Hepatocyte (in vitro differentiated cells): Measurements from ENCODE around the gene DCAF17. TPM values are rescaled to one million over a fixed set of nuclear protein-coding genes. Genes with fewer than 3 reads are reported as not detected.

Experiments used
- DNase-seq: peaks from one replicate; pipeline ENCODE4 v3.0.0-alpha.2; 2016; ENCODE audit warnings: low spot score
- H2AFZ ChIP-seq: fragments of 200-600 bp; sonication (generic); 2 replicates; pipeline ENCODE4 v1.6.0; 2016; ENCODE audit warnings: antibody characterized with exemption, mild to moderate bottlenecking
- H3K27ac ChIP-seq: fragments of 200-600 bp; sonication (generic); 2 replicates; pipeline ENCODE4 v1.5.1; 2016; ENCODE audit warnings: mild to moderate bottlenecking
- H3K27me3 ChIP-seq: fragments of 200-600 bp; sonication (generic); 2 replicates; pipeline ENCODE4 v1.6.1; 2016
- H3K36me3 ChIP-seq: fragments of 200-600 bp; sonication (generic); replicated peaks from 2 replicates; pipeline ENCODE4 v1.5.1; 2016; ENCODE audit warnings: low read depth; ENCODE audit not compliant: insufficient read depth
- H3K4me1 ChIP-seq: fragments of 200-600 bp; sonication (generic); 2 replicates; pipeline ENCODE4 v1.5.1; 2016; ENCODE audit warnings: mild to moderate bottlenecking, moderate library complexity; ENCODE audit not compliant: insufficient read depth
- H3K4me2 ChIP-seq: fragments of 200-600 bp; sonication (generic); 2 replicates; pipeline ENCODE4 v1.6.0; 2016
- H3K4me3 ChIP-seq: fragments of 200-600 bp; sonication (generic); 2 replicates; pipeline ENCODE4 v1.5.1; 2016; ENCODE audit warnings: mild to moderate bottlenecking
- H3K79me2 ChIP-seq: fragments of 200-600 bp; sonication (generic); 2 replicates; pipeline ENCODE4 v1.6.0; 2017; ENCODE audit warnings: mild to moderate bottlenecking
- H3K9me2 ChIP-seq: fragments of 200-600 bp; sonication (generic); replicated peaks from 2 replicates; pipeline ENCODE4 v1.6.0; 2017; ENCODE audit warnings: mild to moderate bottlenecking; ENCODE audit not compliant: insufficient read depth
- H3K9me3 ChIP-seq: fragments of 200-600 bp; sonication (generic); 2 replicates; pipeline ENCODE4 v1.5.1; 2016; ENCODE audit warnings: low read depth, mild to moderate bottlenecking
- H4K20me1 ChIP-seq: fragments of 200-600 bp; sonication (generic); 2 replicates; pipeline ENCODE4 v1.6.0; 2016; ENCODE audit warnings: mild to moderate bottlenecking; ENCODE audit not compliant: insufficient read depth, poor library complexity, severe bottlenecking
- CTCF ChIP-seq: fragments of 200-600 bp; sonication (generic); IDR thresholded peaks from 2 replicates; pipeline ENCODE4 v1.5.1; 2016; ENCODE audit warnings: antibody characterized with exemption, mild to moderate bottlenecking; ENCODE audit not compliant: poor library complexity
- EZH2 ChIP-seq: fragments of 200-600 bp; sonication (generic); IDR thresholded peaks from 2 replicates; pipeline ENCODE4 v1.6.1; 2016; ENCODE audit warnings: antibody characterized with exemption, mild to moderate bottlenecking, borderline replicate concordance
- EZH2phosphoT487 ChIP-seq: fragments of 200-600 bp; sonication (generic); IDR thresholded peaks from one replicate; pipeline ENCODE4 v1.6.1; 2018; ENCODE audit warnings: antibody characterized with exemption, mild to moderate bottlenecking, low read depth, moderate library complexity; ENCODE audit not compliant: unreplicated experiment, severe bottlenecking
- WGBS: methylation state at CpG from one replicate; pipeline ENCODE4 v1.1.6; 2016; ENCODE audit warnings: low lambda C conversion rate; ENCODE audit errors: missing lambda C conversion rate; 5-methylcytosine and 5-hydroxymethylcytosine counted together
- polyA plus RNA-seq: library from polyadenylated mRNA; unstranded; fragments of >200 nt; fragmentation: Nextera tagmentation; extraction: Ambion mirVana; gene quantifications from 2 replicates; pipeline ENCODE4 v1.2.1, GENCODE V29; 2016
- total RNA-seq: library from RNA; depleted of rRNA; stranded (reverse); fragments of >200 nt; gene quantifications from 2 replicates; pipeline ENCODE4 v1.2.3, GENCODE V29; 2014

Gene DCAF17
- total and polyA plus RNA-seq, 2 experiments from 2014 or later, result 2.7 to 12.0 TPM

DNA sequence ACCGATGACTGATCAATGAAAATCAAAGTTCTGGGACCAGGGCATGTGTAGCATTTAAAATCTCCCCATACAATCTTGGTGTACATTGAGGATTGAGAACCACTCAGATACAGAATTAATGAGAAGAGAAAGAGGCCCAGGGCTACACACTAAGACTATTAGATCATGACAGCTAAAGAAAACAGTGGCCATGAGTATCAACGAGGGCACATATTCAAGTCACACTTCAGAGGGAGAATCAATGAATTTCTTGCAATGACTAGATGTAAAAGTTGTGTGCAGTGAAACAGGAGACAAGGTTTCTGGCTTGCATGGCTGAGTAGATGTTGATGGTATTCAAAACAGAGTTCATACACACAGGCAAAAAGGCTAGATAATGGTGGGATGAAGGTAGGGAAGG is 29.3 kb upstream of the DCAF17 start:
- H3K36me3 ChIP-seq, result no peaks in the 10 kb centered on the region
- no peaks in the 10 kb centered on the region for H3K27me3 ChIP-seq
- peaks cover 5% of the 10 kb centered on the region for H3K4me1 ChIP-seq
- no peaks in the 10 kb centered on the region for H3K9me2 ChIP-seq
- no peaks in the 10 kb centered on the region for H4K20me1 ChIP-seq
- TF ChIP-seq EZH2phosphoT487 (no peak), EZH2 (no peak), CTCF (no peak)
- no peak for DNase-seq
- H3K9me3 ChIP-seq, result no peaks in the 10 kb centered on the region
- H3K27ac ChIP-seq, result no peak overlapping the region
- no peak overlapping the region for H3K4me2 ChIP-seq
- H3K79me2 ChIP-seq, result peaks cover 43% of the 10 kb centered on the region
- 98% methylated on average over 2 of the region's 2 CpGs for WGBS
- H2AFZ ChIP-seq, result no peak overlapping the region
- no peak overlapping the region for H3K4me3 ChIP-seq

GRCh38 chr2:171405546-171405945 is 28.5 kb upstream of the DCAF17 start:
- H4K20me1 ChIP-seq, result no peaks in the 10 kb centered on the region
- H3K27me3 ChIP-seq, result no peaks in the 10 kb centered on the region
- H3K4me3 ChIP-seq, result no peak overlapping the region
- peaks cover 43% of the 10 kb centered on the region for H3K79me2 ChIP-seq
- no peaks in the 10 kb centered on the region for H3K9me3 ChIP-seq
- WGBS, result 97% methylated on average over 1 of the region's 1 CpG
- no peak overlapping the region for H3K4me2 ChIP-seq
- no peaks in the 10 kb centered on the region for H3K36me3 ChIP-seq
- no peaks in the 10 kb centered on the region for H3K9me2 ChIP-seq
- TF ChIP-seq EZH2, result no peak
- no peak for TF ChIP-seq CTCF
- TF ChIP-seq EZH2phosphoT487, result no peak
- H3K4me1 ChIP-seq, result peaks cover 13% of the 10 kb centered on the region
- no peak overlapping the region for H2AFZ ChIP-seq
- no peak for DNase-seq
- H3K27ac ChIP-seq, result no peak overlapping the region

GRCh38 chr2:171406044-171406443 is 28.0 kb upstream of the DCAF17 start:
- no peak for TF ChIP-seq EZH2phosphoT487
- no peak for TF ChIP-seq EZH2
- TF ChIP-seq CTCF, result no peak
- H3K4me3 ChIP-seq, result no peak overlapping the region
- peaks cover 13% of the 10 kb centered on the region for H3K4me1 ChIP-seq
- no peak overlapping the region for H3K4me2 ChIP-seq
- no peak overlapping the region for H2AFZ ChIP-seq
- H3K36me3 ChIP-seq, result no peaks in the 10 kb centered on the region
- H3K9me2 ChIP-seq, result no peaks in the 10 kb centered on the region
- DNase-seq, result no peak
- no peak overlapping the region for H3K27ac ChIP-seq
- peaks cover 40% of the 10 kb centered on the region for H3K79me2 ChIP-seq
- no peaks in the 10 kb centered on the region for H3K9me3 ChIP-seq
- WGBS, result 100% methylated on average over 1 of the region's 1 CpG
- no peaks in the 10 kb centered on the region for H3K27me3 ChIP-seq
- no peaks in the 10 kb centered on the region for H4K20me1 ChIP-seq
